ENCODE data around the gene TWSG1. TPM values are rescaled to one million over a fixed set of nuclear protein-coding genes. Genes with fewer than 3 reads are reported as not detected.

TWSG1 gene
- total and polyA plus RNA-seq, 5 donors, result 9.9 to 19.2 (median 14.2) TPM

- H3K4me1 ChIP-seq (ENCODE audit: control insufficient read depth, insufficient read depth, low read length), result no peaks in the 10 kb centered on the region
- no peaks in the 10 kb centered on the region for H3K9me3 ChIP-seq (ENCODE audit: control insufficient read depth, low read length)
- H3K27ac ChIP-seq (ENCODE audit: low read length), result no peak overlapping the region
- intact Hi-C loops (cut with DNase I), result no loop called here
- 55% methylated on average over 3 of the region's 3 CpGs for WGBS
- no peak for DNase-seq
- H3K4me3 ChIP-seq (ENCODE audit: low read length), result peak overlapping the region; percentile 83
- no peaks in the 10 kb centered on the region for H3K27me3 ChIP-seq (ENCODE audit: control insufficient read depth, insufficient read depth)
- no peak for ATAC-seq
Measured at GRCh38 chr18:9335697-9336045, 1.1 kb downstream of the TWSG1 start.

- intact Hi-C loops (cut with DNase I), result no loop called here
- DNase-seq, result no peak
- H3K27me3 ChIP-seq (ENCODE audit: control insufficient read depth, insufficient read depth), result no peaks in the 10 kb centered on the region
- H3K4me3 ChIP-seq (ENCODE audit: low read length), result no peak overlapping the region
- no peaks in the 10 kb centered on the region for H3K4me1 ChIP-seq (ENCODE audit: control insufficient read depth, insufficient read depth, low read length)
- no peaks in the 10 kb centered on the region for H3K9me3 ChIP-seq (ENCODE audit: control insufficient read depth, low read length)
- no peak for ATAC-seq
- H3K27ac ChIP-seq (ENCODE audit: low read length), result no peak overlapping the region
Measured at GRCh38 chr18:9336827-9337226, 2.3 kb downstream of the TWSG1 start.

GRCh38 chr18:9337873-9338272, 3.3 kb downstream of the TWSG1 start:
- Histone ChIP-seq H3K4me3 (ENCODE audit: low read length) (no peak overlapping the region), H3K9me3 (ENCODE audit: control insufficient read depth, low read length) (no peaks in the 10 kb centered on the region), H3K4me1 (ENCODE audit: control insufficient read depth, insufficient read depth, low read length) (no peaks in the 10 kb centered on the region), H3K27me3 (ENCODE audit: control insufficient read depth, insufficient read depth) (no peaks in the 10 kb centered on the region), H3K27ac (ENCODE audit: low read length) (no peak overlapping the region)
- WGBS, result 64% methylated on average over 3 of the region's 3 CpGs
- DNase-seq (no peak), ATAC-seq (no peak)
- intact Hi-C loops (cut with DNase I), result no loop called here

- intact Hi-C loops (cut with DNase I), result no loop called here
- no peak for ATAC-seq
Measured at GRCh38 chr18:9340472-9340871, 5.9 kb downstream of the TWSG1 start.

GRCh38 chr18:9343577-9343976, 9.0 kb downstream of the TWSG1 start:
- ATAC-seq (no peak), DNase-seq (no peak)
- Histone ChIP-seq H3K4me1 (ENCODE audit: control insufficient read depth, insufficient read depth, low read length) (no peaks in the 10 kb centered on the region), H3K9me3 (ENCODE audit: control insufficient read depth, low read length) (no peaks in the 10 kb centered on the region), H3K4me3 (ENCODE audit: low read length) (no peak overlapping the region), H3K27ac (ENCODE audit: low read length) (no peak overlapping the region), H3K27me3 (ENCODE audit: control insufficient read depth, insufficient read depth) (no peaks in the 10 kb centered on the region)
- intact Hi-C loops (cut with DNase I), result no loop called here

More at GRCh38 chr18:9340472-9340871, 5.9 kb downstream of the TWSG1 start:
- Histone ChIP-seq H3K9me3 (ENCODE audit: control insufficient read depth, low read length) (no peaks in the 10 kb centered on the region), H3K4me1 (ENCODE audit: control insufficient read depth, insufficient read depth, low read length) (no peaks in the 10 kb centered on the region), H3K27me3 (ENCODE audit: control insufficient read depth, insufficient read depth) (no peaks in the 10 kb centered on the region), H3K4me3 (ENCODE audit: low read length) (no peak overlapping the region), H3K27ac (ENCODE audit: low read length) (no peak overlapping the region)
- 92% methylated on average over 6 of the region's 6 CpGs for WGBS
- DNase-seq, result no peak

- H3K27me3 ChIP-seq (ENCODE audit: control insufficient read depth, insufficient read depth), result no peaks in the 10 kb centered on the region
- no peak overlapping the region for H3K27ac ChIP-seq (ENCODE audit: low read length)
- DNase-seq (no peak), ATAC-seq (no peak)
- whole genome bisulfite sequencing, result 99% methylated on average over 2 of the region's 2 CpGs
- intact Hi-C loops (cut with DNase I), result no loop called here
- no peaks in the 10 kb centered on the region for H3K9me3 ChIP-seq (ENCODE audit: control insufficient read depth, low read length)
- no peaks in the 10 kb centered on the region for H3K4me1 ChIP-seq (ENCODE audit: control insufficient read depth, insufficient read depth, low read length)
- no peak overlapping the region for H3K4me3 ChIP-seq (ENCODE audit: low read length)
Measured at GRCh38 chr18:9346775-9347174, 12.2 kb downstream of the TWSG1 start.

- intact Hi-C loops (cut with DNase I), result no loop called here
- DNase-seq, result no peak
- no peak for ATAC-seq
- H3K9me3 ChIP-seq (ENCODE audit: control insufficient read depth, low read length), result no peaks in the 10 kb centered on the region
- WGBS, result 60% methylated on average over 3 of the region's 3 CpGs
- no peaks in the 10 kb centered on the region for H3K27me3 ChIP-seq (ENCODE audit: control insufficient read depth, insufficient read depth)
- H3K4me3 ChIP-seq (ENCODE audit: low read length), result no peak overlapping the region
- no peaks in the 10 kb centered on the region for H3K4me1 ChIP-seq (ENCODE audit: control insufficient read depth, insufficient read depth, low read length)
- no peak overlapping the region for H3K27ac ChIP-seq (ENCODE audit: low read length)
Measured at GRCh38 chr18:9348079-9348671, 13.6 kb downstream of the TWSG1 start.

- Histone ChIP-seq H3K27me3 (ENCODE audit: control insufficient read depth, insufficient read depth) (no peaks in the 10 kb centered on the region), H3K9me3 (ENCODE audit: control insufficient read depth, low read length) (no peaks in the 10 kb centered on the region), H3K27ac (ENCODE audit: low read length) (no peak overlapping the region), H3K4me3 (ENCODE audit: low read length) (no peak overlapping the region), H3K4me1 (ENCODE audit: control insufficient read depth, insufficient read depth, low read length) (no peaks in the 10 kb centered on the region)
- ATAC-seq, result no peak
- intact Hi-C loops (cut with DNase I), result no loop called here
- DNase-seq, result no peak
Measured at GRCh38 chr18:9348766-9349165, 14.2 kb downstream of the TWSG1 start.

- no peaks in the 10 kb centered on the region for H3K4me1 ChIP-seq (ENCODE audit: control insufficient read depth, insufficient read depth, low read length)
Measured at GRCh38 chr18:9353596-9353995, 19.0 kb downstream of the TWSG1 start.

GRCh38 chr18:9354256-9354655, 19.7 kb downstream of the TWSG1 start:
- DNase-seq (no peak), ATAC-seq (no peak)
- 69% methylated on average over 1 of the region's 1 CpG for WGBS
- Histone ChIP-seq H3K4me3 (ENCODE audit: low read length) (no peak overlapping the region), H3K9me3 (ENCODE audit: control insufficient read depth, low read length) (no peaks in the 10 kb centered on the region), H3K4me1 (ENCODE audit: control insufficient read depth, insufficient read depth, low read length) (no peaks in the 10 kb centered on the region), H3K27ac (ENCODE audit: low read length) (no peak overlapping the region), H3K27me3 (ENCODE audit: control insufficient read depth, insufficient read depth) (no peaks in the 10 kb centered on the region)
- intact Hi-C loops (cut with DNase I), result no loop called here

More at GRCh38 chr18:9353596-9353995, 19.0 kb downstream of the TWSG1 start:
- H3K27ac ChIP-seq (ENCODE audit: low read length), result no peak overlapping the region
- WGBS, result 92% methylated on average over 2 of the region's 2 CpGs
- intact Hi-C loops (cut with DNase I), result no loop called here
- ATAC-seq (no peak), DNase-seq (no peak)
- H3K27me3 ChIP-seq (ENCODE audit: control insufficient read depth, insufficient read depth), result no peaks in the 10 kb centered on the region
- H3K4me3 ChIP-seq (ENCODE audit: low read length), result no peak overlapping the region
- H3K9me3 ChIP-seq (ENCODE audit: control insufficient read depth, low read length), result no peaks in the 10 kb centered on the region

- H3K27me3 ChIP-seq (ENCODE audit: control insufficient read depth, insufficient read depth), result no peaks in the 10 kb centered on the region
- no peaks in the 10 kb centered on the region for H3K9me3 ChIP-seq (ENCODE audit: control insufficient read depth, low read length)
- no peaks in the 10 kb centered on the region for H3K4me1 ChIP-seq (ENCODE audit: control insufficient read depth, insufficient read depth, low read length)
- DNase-seq (no peak), ATAC-seq (no peak)
- H3K4me3 ChIP-seq (ENCODE audit: low read length), result no peak overlapping the region
- H3K27ac ChIP-seq (ENCODE audit: low read length), result no peak overlapping the region
- WGBS, result 94% methylated on average over 2 of the region's 2 CpGs
- intact Hi-C loops (cut with DNase I), result no loop called here
Measured at GRCh38 chr18:9356976-9357375, 22.4 kb downstream of the TWSG1 start.

GRCh38 chr18:9359796-9360195, 25.2 kb downstream of the TWSG1 start:
- no peaks in the 10 kb centered on the region for H3K4me1 ChIP-seq (ENCODE audit: control insufficient read depth, insufficient read depth, low read length)
- H3K9me3 ChIP-seq (ENCODE audit: control insufficient read depth, low read length), result no peaks in the 10 kb centered on the region
- intact Hi-C loops (cut with DNase I), result no loop called here
- WGBS, result 69% methylated on average over 4 of the region's 4 CpGs
- DNase-seq, result no peak
- no peak for ATAC-seq
- no peak overlapping the region for H3K4me3 ChIP-seq (ENCODE audit: low read length)
- no peak overlapping the region for H3K27ac ChIP-seq (ENCODE audit: low read length)
- no peaks in the 10 kb centered on the region for H3K27me3 ChIP-seq (ENCODE audit: control insufficient read depth, insufficient read depth)
